Activated CD4-positive, CD25-positive, alpha-beta regulatory T cell (primary cell): Measurements from ENCODE around the gene TMOD4.

ENCODE experiments used
- DNase-seq, 4 experiments: peaks; one replicate each; lab custom pipeline; 2025; lab: John Stamatoyannopoulos, UW

The TMOD4 gene

GRCh38 chr1:151175041-151175741 lies 590 bp downstream of the TMOD4 start:
- no peak for DNase-seq

- DNase-seq: no peak
These were observed 4.6 kb downstream of the TMOD4 start for GRCh38 chr1:151171190-151171589.

- no peak for DNase-seq
These were observed 8.7 kb downstream of the TMOD4 start for GRCh38 chr1:151167116-151167515.

GRCh38 chr1:151166505-151166956 lies 9.2 kb downstream of the TMOD4 start:
- no peak for DNase-seq

GRCh38 chr1:151165738-151166504 lies 9.9 kb downstream of the TMOD4 start, which contains the start of the genes LYSMD1 and SCNM1:
Gene LYSMD1 (minus strand): TSS chr1:151165902. CDS start chr1:151165258, 644 bp downstream.
Gene SCNM1 (plus strand): TSS chr1:151166144. CDS start chr1:151166153, 9 bp downstream.
- DNase-seq: peak; percentile 83 to 89 (median 87)

GRCh38 chr1:151165281-151165737 lies 10.5 kb downstream of the TMOD4 start:
- DNase-seq: no peak

GRCh38 chr1:151164732-151165280 lies 11.0 kb downstream of the TMOD4 start:
- no peak for DNase-seq

GRCh38 chr1:151159373-151159772 lies 16.4 kb downstream of the TMOD4 start:
- DNase-seq: no peak

- no peak for DNase-seq
These were observed 17.0 kb downstream of the TMOD4 start for GRCh38 chr1:151158751-151159251.

GRCh38 chr1:151158326-151158725 lies 17.5 kb downstream of the TMOD4 start:
- DNase-seq: no peak

GRCh38 chr1:151157067-151157531 lies 18.7 kb downstream of the TMOD4 start:
- peak in 2 of 4 experiments; percentile 15 to 29 for DNase-seq

- peak; percentile 39 to 64 (median 44) for DNase-seq
These were observed 19.3 kb downstream of the TMOD4 start, which contains the start of gene TNFAIP8L2 for GRCh38 chr1:151156515-151156819. Gene TNFAIP8L2 (plus strand): TSS chr1:151156649. CDS start chr1:151158698, 2,049 bp downstream.

GRCh38 chr1:151147665-151148064 lies 28.1 kb downstream of the TMOD4 start:
- no peak for DNase-seq

- no peak for DNase-seq
These were observed 28.7 kb downstream of the TMOD4 start for GRCh38 chr1:151147132-151147503.

- DNase-seq: peak; percentile 65 to 70 (median 68)
These were observed 29.2 kb downstream of the TMOD4 start, which contains the start of gene SEMA6C for GRCh38 chr1:151146412-151147131. Gene SEMA6C (minus strand): TSS chr1:151146631. CDS start chr1:151142621, 4,010 bp downstream.

GRCh38 chr1:151146072-151146411 lies 29.7 kb downstream of the TMOD4 start:
- no peak for DNase-seq

GRCh38 chr1:151145304-151146071 lies 30.3 kb downstream of the TMOD4 start:
- no peak for DNase-seq

- no peak for DNase-seq
These were observed 31.1 kb downstream of the TMOD4 start for GRCh38 chr1:151144474-151145303.

GRCh38 chr1:151143986-151144385 lies 31.8 kb downstream of the TMOD4 start:
- no peak for DNase-seq

- DNase-seq: no peak
These were observed 32.7 kb downstream of the TMOD4 start for GRCh38 chr1:151143057-151143435.
